HepG2 (cell line): ENCODE data around the gene AIF1. TPM values are rescaled to one million over a fixed set of nuclear protein-coding genes. Genes with fewer than 3 reads are reported as not detected.

ENCODE experiments used
- ATAC-seq: fragments of 200-7000 bp; cut with Tn5 transposase; 3 replicates; pipeline ENCODE4 v1.9.1; 2020; ENCODE audit warnings: mild to moderate bottlenecking, moderate library complexity
- BruUV-seq: library from RNA; stranded (reverse); fragments of 400-500 nt; replicated peaks from 2 replicates; lab custom pipeline; 2021; lab: Mats Ljungman, UMichigan
- CTCF ChIA-PET: fragments of 300-600 bp; formaldehyde crosslinking; extraction: SDS; loops from one replicate; lab custom pipeline; 2021; ENCODE audit warnings: low total read pairs, inconsistent platforms, low intra/inter-chr PET ratio; lab: Yijun Ruan, JAX
- POLR2A ChIA-PET: fragments of 350-600 bp; sonication (Branson Sonifier 250); formaldehyde crosslinking; loops from one replicate; lab custom pipeline; 2020; ENCODE audit warnings: antibody characterized with exemption, inconsistent platforms; lab: Yijun Ruan, JAX
- DNase-seq: peaks from one replicate; pipeline ENCODE4 v3.0.0-alpha.2; 2015; ENCODE audit warnings: low spot score
- FAIRE-seq: peaks from 3 replicates; lab custom pipeline; 2011; peaks lifted over from hg19 to GRCh38; lab: Jason Lieb, UNC
- H2AFZ ChIP-seq: one replicate; pipeline ENCODE4 v1.6.1; 2011; ENCODE audit warnings: low read length, inconsistent platforms
- H3K27ac ChIP-seq: fragments of 300-600 bp; 3 replicates; pipeline ENCODE4 v1.8.0; 2011; ENCODE audit warnings: mixed run types, mild to moderate bottlenecking, mixed read lengths, low read length, inconsistent platforms; ENCODE audit not compliant: insufficient read depth; ENCODE audit errors: extremely low read length
- H3K27me3 ChIP-seq, 2 experiments: fragments of 200-600 bp in 1 of 2; 2 replicates in 1 of 2; 3 replicates in 1 of 2; pipeline versions ENCODE4 v1.6.0 to v1.8.0; 2011; ENCODE audit warnings: low read length in 2 of 2, mild to moderate bottlenecking in 2 of 2, moderate library complexity in 2 of 2, inconsistent platforms in 1 of 2; ENCODE audit not compliant: insufficient read depth in 2 of 2, control insufficient read depth in 1 of 2
- H3K36me3 ChIP-seq, 2 experiments: fragments of 200-600 bp in 1 of 2; replicated peaks in 1 of 2; 2 replicates in 1 of 2; 3 replicates in 1 of 2; pipeline versions ENCODE4 v1.5.1 to v1.8.0; 2011; ENCODE audit warnings: low read length in 2 of 2, inconsistent platforms in 1 of 2; ENCODE audit not compliant: insufficient read depth in 2 of 2, control insufficient read depth in 1 of 2
- H3K4me1 ChIP-seq: 2 replicates; pipeline ENCODE4 v1.5.1; 2012; ENCODE audit warnings: low read length, inconsistent platforms; ENCODE audit not compliant: insufficient read depth
- H3K4me2 ChIP-seq: 2 replicates; pipeline ENCODE4 v1.6.0; 2011; ENCODE audit warnings: low read depth, low read length, inconsistent platforms
- H3K4me3 ChIP-seq, 3 experiments: fragments of 200-600 bp in 1 of 3; sonication (generic), shearing (Covaris generic) in 1 of 3; replicated peaks in 1 of 3; 2 replicates each; pipeline ENCODE4 v1.5.1; 2011 to 2016; ENCODE audit warnings: low read length in 3 of 3, inconsistent platforms in 2 of 3, low read depth in 2 of 3, mild to moderate bottlenecking in 2 of 3, control low read depth in 1 of 3, mixed read lengths in 1 of 3; ENCODE audit not compliant: insufficient read depth in 1 of 3
- H3K79me2 ChIP-seq: one replicate; pipeline ENCODE4 v1.6.1; 2011; ENCODE audit warnings: low read length, inconsistent platforms; ENCODE audit not compliant: insufficient read depth
- H3K9ac ChIP-seq: 2 replicates; pipeline ENCODE4 v1.6.0; 2011; ENCODE audit warnings: mild to moderate bottlenecking, low read depth, low read length, inconsistent platforms; ENCODE audit not compliant: insufficient read depth
- H3K9me3 ChIP-seq: 2 replicates; pipeline ENCODE4 v1.5.1; 2012; ENCODE audit warnings: mild to moderate bottlenecking, low read length
- H4K20me1 ChIP-seq: 2 replicates; pipeline ENCODE4 v1.6.0; 2011; ENCODE audit warnings: inconsistent platforms, mild to moderate bottlenecking, low read length, moderate library complexity; ENCODE audit not compliant: insufficient read depth
- HNRNPK ChIP-seq: fragments of 200-400 bp; formaldehyde crosslinking; IDR thresholded peaks from 2 replicates; pipeline ENCODE4 v1.6.1; 2018; ENCODE audit warnings: low read length, low read depth, moderate library complexity, mild to moderate bottlenecking; ENCODE audit not compliant: poor library complexity, severe bottlenecking
- HOXA3 ChIP-seq: sonication (generic); formaldehyde crosslinking; IDR thresholded peaks from 2 replicates; pipeline ENCODE4 v1.5.0; 2020; ENCODE audit warnings: missing genetic modification reagents
- HOXD1 ChIP-seq: sonication (generic); formaldehyde crosslinking; IDR thresholded peaks from 2 replicates; pipeline ENCODE4 v1.5.0; 2020; ENCODE audit warnings: missing genetic modification reagents
- MAZ ChIP-seq, 2 experiments: sonication (generic) in 1 of 2; formaldehyde crosslinking in 1 of 2; IDR thresholded peaks; 2 replicates each; pipeline versions ENCODE4 v1.5.0 to v1.6.1; 2012 to 2020; ENCODE audit warnings: low read depth in 2 of 2, mild to moderate bottlenecking in 2 of 2, borderline replicate concordance in 1 of 2, improper control_type of control experiment in 1 of 2, low read length in 1 of 2, missing genetic modification reagents in 1 of 2, moderate library complexity in 1 of 2
- MXD4 ChIP-seq: IDR thresholded peaks from 2 replicates; pipeline ENCODE4 v1.6.1; 2016; ENCODE audit warnings: mild to moderate bottlenecking, missing biosample characterization, missing genetic modification reagents
- NCOA1 ChIP-seq: sonication (generic); formaldehyde crosslinking; IDR thresholded peaks from 2 replicates; pipeline ENCODE4 v1.9.0; 2021; ENCODE audit warnings: missing genetic modification reagents
- SIX4 ChIP-seq: sonication (generic); formaldehyde crosslinking; IDR thresholded peaks from 2 replicates; pipeline ENCODE4 v1.4.0; 2020; ENCODE audit warnings: missing genetic modification reagents
- ZBTB21 ChIP-seq: sonication (generic); formaldehyde crosslinking; IDR thresholded peaks from 2 replicates; pipeline ENCODE4 v1.4.0; 2020; ENCODE audit warnings: missing genetic modification reagents
- ZNF337 ChIP-seq: sonication (generic); formaldehyde crosslinking; IDR thresholded peaks from 2 replicates; pipeline ENCODE4 v1.5.1; 2020; ENCODE audit warnings: missing genetic modification reagents, low read depth, mild to moderate bottlenecking, borderline replicate concordance
- ZNF557 ChIP-seq: sonication (generic); formaldehyde crosslinking; IDR thresholded peaks from 2 replicates; pipeline ENCODE4 v1.4.0; 2020; ENCODE audit warnings: missing genetic modification reagents
- WGBS: methylation state at CpG from one replicate; pipeline ENCODE4 v1.1.6; 2017; ENCODE audit warnings: low lambda C conversion rate; 5-methylcytosine and 5-hydroxymethylcytosine counted together
- in situ Hi-C: cut with HindIII; loops from 2 replicates; pipeline ENCODE4 v1.10.0; 2017; ENCODE audit warnings: low pct_unique_long_range_greater_than_20kb; ENCODE audit not compliant: extremely low pct_ligation_motif_present
- intact Hi-C: fragments of 100-400 bp; cut with micrococcal nuclease; formaldehyde crosslinking; loops from one replicate; pipeline ENCODE4 v1.10.0; 2022; ENCODE audit not compliant: unreplicated experiment
- polyA plus RNA-seq, 8 experiments: library from polyadenylated mRNA; depleted of rRNA in 3 of 8; stranded (reverse) in 7 of 8; unstranded in 1 of 8; fragments of >200 nt; fragmentation: Illumina TruSeq in 4 of 8; extraction: Trizol in 4 of 8; gene quantifications; 2 replicates each; pipeline versions ENCODE4 v1.2.1 to v1.2.3, GENCODE V29; 2011 to 2016; ENCODE audit warnings: low read depth in 4 of 8, missing spikeins in 1 of 8, mixed read lengths in 1 of 8; ENCODE audit not compliant: insufficient read depth in 1 of 8
- total RNA-seq, 5 experiments: library from RNA; depleted of rRNA; stranded (reverse); fragments of >200 nt; fragmentation: Illumina TruSeq; extraction: Trizol; gene quantifications; 2 replicates each; pipeline ENCODE4 v1.2.3, GENCODE V29; 2016; ENCODE audit warnings: low read depth in 1 of 5
- TF ChIP-seq, protein P1 (sequence below): sonication (generic); formaldehyde crosslinking; IDR thresholded peaks from 2 replicates; pipeline ENCODE4 v1.4.0; 2020; ENCODE audit warnings: missing genetic modification reagents, borderline replicate concordance
- TF ChIP-seq, protein P2 (sequence below): sonication (generic); formaldehyde crosslinking; IDR thresholded peaks from 2 replicates; pipeline ENCODE4 v1.8.0; 2022; ENCODE audit warnings: missing genetic modification reagents, mild to moderate bottlenecking, borderline replicate concordance
- TF ChIP-seq, protein P3 (sequence below): sonication (generic); formaldehyde crosslinking; IDR thresholded peaks from 2 replicates; pipeline ENCODE4 v1.5.1; 2020; ENCODE audit warnings: mild to moderate bottlenecking, moderate library complexity, missing genetic modification reagents

The AIF1 gene
- total and polyA plus RNA-seq, 2 of the 13 experiments (the other 11 are each of a cell fraction or from before 2014, with no cell fraction given) = 1.5 TPM; not detected in 1

- Histone ChIP-seq H2AFZ (no peak overlapping the region), H3K4me2 (peak overlapping the region; percentile 100), H3K4me3 (peak overlapping the region; percentile 56 to 78 (median 72)), H3K36me3 (peaks cover 10 to 20% of the 10 kb centered on the region in 2 experiments), H3K27me3 (no peaks in the 10 kb centered on the region; a peak in 2 of 5 replicates), H3K4me1 (peaks cover 89% of the 10 kb centered on the region), H3K9me3 (no peaks in the 10 kb centered on the region), H3K79me2 (peaks cover 56% of the 10 kb centered on the region), H3K27ac (peak overlapping the region; percentile 59), H3K9ac (peak overlapping the region; percentile 72), H4K20me1 (peaks cover 19% of the 10 kb centered on the region; the same call in 1 of the 2 replicates)
- POLR2A ChIA-PET = interaction anchor here (1.0 to 8.0 kb wide), 14 partner anchors 6 to 208 kb away, joined by 3 to 438 read pairs (median 3); partner anchors contain the start of genes AIF1, ATP6V1G2, C6orf47 and CSNK2B
- intact Hi-C loops = loop anchor here (10.0 kb wide), 1 partner anchor 113 kb away; the partner anchor contains the start of genes ATP6V1G2, DDX39B and NFKBIL1
- DNase-seq (no peak), FAIRE-seq (no peak), ATAC-seq (no peak)
- BruUV-seq = no TSS peak
- 69% methylated on average over 6 of the region's 6 CpGs for WGBS
- in situ Hi-C loops = no loop called here
- CTCF ChIA-PET = no interaction called here
- TF ChIP-seq NCOA1 (CRISPR knock-in tag) = no peak
- 0 out of 2 replicates have a peak, but pooled peaks have one; percentile 9 for TF ChIP-seq SIX4 (CRISPR knock-in tag)
- TF ChIP-seq ZNF557 (CRISPR knock-in tag) = no peak
- TF ChIP-seq ZBTB21 = peak; percentile 68
- no peak for TF ChIP-seq HOXD1 (CRISPR knock-in tag)
- TF ChIP-seq MXD4 (CRISPR knock-in tag) = no peak
- no peak for TF ChIP-seq ZNF337 (CRISPR knock-in tag)
- TF ChIP-seq, protein P1, sequence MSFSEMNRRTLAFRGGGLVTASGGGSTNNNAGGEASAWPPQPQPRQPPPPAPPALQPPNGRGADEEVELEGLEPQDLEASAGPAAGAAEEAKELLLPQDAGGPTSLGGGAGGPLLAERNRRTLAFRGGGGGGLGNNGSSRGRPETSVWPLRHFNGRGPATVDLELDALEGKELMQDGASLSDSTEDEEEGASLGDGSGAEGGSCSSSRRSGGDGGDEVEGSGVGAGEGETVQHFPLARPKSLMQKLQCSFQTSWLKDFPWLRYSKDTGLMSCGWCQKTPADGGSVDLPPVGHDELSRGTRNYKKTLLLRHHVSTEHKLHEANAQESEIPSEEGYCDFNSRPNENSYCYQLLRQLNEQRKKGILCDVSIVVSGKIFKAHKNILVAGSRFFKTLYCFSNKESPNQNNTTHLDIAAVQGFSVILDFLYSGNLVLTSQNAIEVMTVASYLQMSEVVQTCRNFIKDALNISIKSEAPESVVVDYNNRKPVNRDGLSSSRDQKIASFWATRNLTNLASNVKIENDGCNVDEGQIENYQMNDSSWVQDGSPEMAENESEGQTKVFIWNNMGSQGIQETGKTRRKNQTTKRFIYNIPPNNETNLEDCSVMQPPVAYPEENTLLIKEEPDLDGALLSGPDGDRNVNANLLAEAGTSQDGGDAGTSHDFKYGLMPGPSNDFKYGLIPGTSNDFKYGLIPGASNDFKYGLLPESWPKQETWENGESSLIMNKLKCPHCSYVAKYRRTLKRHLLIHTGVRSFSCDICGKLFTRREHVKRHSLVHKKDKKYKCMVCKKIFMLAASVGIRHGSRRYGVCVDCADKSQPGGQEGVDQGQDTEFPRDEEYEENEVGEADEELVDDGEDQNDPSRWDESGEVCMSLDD (CRISPR knock-in tag) = no peak
- TF ChIP-seq MAZ (IDR thresholded peaks at IDR 0.05; ENCODE audit: borderline replicate concordance, low read depth, low read length) = no peak
- TF ChIP-seq MAZ (CRISPR knock-in tag; IDR thresholded peaks at IDR 0.05; ENCODE audit: low read depth) = 0 out of 2 replicates have a peak, but pooled peaks have one; percentile 11
- TF ChIP-seq, protein P2, sequence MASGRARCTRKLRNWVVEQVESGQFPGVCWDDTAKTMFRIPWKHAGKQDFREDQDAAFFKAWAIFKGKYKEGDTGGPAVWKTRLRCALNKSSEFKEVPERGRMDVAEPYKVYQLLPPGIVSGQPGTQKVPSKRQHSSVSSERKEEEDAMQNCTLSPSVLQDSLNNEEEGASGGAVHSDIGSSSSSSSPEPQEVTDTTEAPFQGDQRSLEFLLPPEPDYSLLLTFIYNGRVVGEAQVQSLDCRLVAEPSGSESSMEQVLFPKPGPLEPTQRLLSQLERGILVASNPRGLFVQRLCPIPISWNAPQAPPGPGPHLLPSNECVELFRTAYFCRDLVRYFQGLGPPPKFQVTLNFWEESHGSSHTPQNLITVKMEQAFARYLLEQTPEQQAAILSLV (CRISPR knock-in tag) = no peak; the same call in 1 of the 2 replicates
- TF ChIP-seq HOXA3 (CRISPR knock-in tag) = no peak; the same call in 1 of the 2 replicates
- TF ChIP-seq, protein P3, sequence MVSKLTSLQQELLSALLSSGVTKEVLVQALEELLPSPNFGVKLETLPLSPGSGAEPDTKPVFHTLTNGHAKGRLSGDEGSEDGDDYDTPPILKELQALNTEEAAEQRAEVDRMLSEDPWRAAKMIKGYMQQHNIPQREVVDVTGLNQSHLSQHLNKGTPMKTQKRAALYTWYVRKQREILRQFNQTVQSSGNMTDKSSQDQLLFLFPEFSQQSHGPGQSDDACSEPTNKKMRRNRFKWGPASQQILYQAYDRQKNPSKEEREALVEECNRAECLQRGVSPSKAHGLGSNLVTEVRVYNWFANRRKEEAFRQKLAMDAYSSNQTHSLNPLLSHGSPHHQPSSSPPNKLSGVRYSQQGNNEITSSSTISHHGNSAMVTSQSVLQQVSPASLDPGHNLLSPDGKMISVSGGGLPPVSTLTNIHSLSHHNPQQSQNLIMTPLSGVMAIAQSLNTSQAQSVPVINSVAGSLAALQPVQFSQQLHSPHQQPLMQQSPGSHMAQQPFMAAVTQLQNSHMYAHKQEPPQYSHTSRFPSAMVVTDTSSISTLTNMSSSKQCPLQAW (CRISPR knock-in tag) = peak; percentile 58; the same call in 1 of the 2 replicates
- peak; percentile 52 for TF ChIP-seq HNRNPK
Measured at GRCh38 chr6:31657406-31658157, 42.5 kb downstream of the AIF1 start.
